ENCODE measurements around the gene TMEM109.

DNA sequence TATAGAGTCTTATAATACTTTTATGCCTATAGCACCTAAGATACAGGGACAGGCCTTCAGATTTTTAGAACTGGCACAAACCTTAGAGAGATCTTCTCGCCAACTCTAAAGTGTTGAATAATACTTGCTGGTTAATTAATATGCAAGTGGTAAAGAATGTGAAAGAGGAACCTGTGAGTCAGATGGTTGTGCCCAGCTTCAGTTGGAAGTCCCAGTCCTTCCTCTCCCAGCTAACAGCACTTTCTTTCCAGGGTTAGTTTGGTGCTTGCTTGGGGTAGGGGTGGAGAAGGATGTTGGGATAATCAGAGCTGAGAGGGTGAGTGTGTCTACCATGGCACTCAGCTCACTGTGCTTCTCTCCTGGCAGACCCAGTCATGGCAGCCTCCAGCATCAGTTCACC is 5.4 kb downstream of the TMEM109 start:
- TF ChIP-seq, protein P1, sequence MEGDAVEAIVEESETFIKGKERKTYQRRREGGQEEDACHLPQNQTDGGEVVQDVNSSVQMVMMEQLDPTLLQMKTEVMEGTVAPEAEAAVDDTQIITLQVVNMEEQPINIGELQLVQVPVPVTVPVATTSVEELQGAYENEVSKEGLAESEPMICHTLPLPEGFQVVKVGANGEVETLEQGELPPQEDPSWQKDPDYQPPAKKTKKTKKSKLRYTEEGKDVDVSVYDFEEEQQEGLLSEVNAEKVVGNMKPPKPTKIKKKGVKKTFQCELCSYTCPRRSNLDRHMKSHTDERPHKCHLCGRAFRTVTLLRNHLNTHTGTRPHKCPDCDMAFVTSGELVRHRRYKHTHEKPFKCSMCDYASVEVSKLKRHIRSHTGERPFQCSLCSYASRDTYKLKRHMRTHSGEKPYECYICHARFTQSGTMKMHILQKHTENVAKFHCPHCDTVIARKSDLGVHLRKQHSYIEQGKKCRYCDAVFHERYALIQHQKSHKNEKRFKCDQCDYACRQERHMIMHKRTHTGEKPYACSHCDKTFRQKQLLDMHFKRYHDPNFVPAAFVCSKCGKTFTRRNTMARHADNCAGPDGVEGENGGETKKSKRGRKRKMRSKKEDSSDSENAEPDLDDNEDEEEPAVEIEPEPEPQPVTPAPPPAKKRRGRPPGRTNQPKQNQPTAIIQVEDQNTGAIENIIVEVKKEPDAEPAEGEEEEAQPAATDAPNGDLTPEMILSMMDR (CRISPR knock-in tag; IDR thresholded peaks at IDR 0.05): no peak
- no peak for TF ChIP-seq ZNF766 (CRISPR knock-in tag; IDR thresholded peaks at IDR 0.05; ENCODE audit: borderline replicate concordance)
